ENCODE results near the gene EMD. TPM values are rescaled to one million over a fixed set of nuclear protein-coding genes. Genes with fewer than 3 reads are reported as not detected.

EMD gene
- total and polyA plus RNA-seq, 2 of the 13 experiments (the other 11 are each of a cell fraction or from before 2014, with no cell fraction given) = 14.5 to 14.9 TPM

GRCh38 chrX:154374313-154375155 is 4.6 kb upstream of the EMD start, which contains the start of gene FLNA (continued):
- TF ChIP-seq PTBP1 (IDR thresholded peaks at IDR 0.05; ENCODE audit: low read depth, low read length, poor library complexity, severe bottlenecking) = no peak
- no peak for TF ChIP-seq ZNF597 (CRISPR knock-in tag; IDR thresholded peaks at IDR 0.05)
- TF ChIP-seq ZSCAN22 (CRISPR knock-in tag; IDR thresholded peaks at IDR 0.05) = no peak
- TF ChIP-seq DRAP1 (CRISPR knock-in tag; IDR thresholded peaks at IDR 0.05) = no peak
- TF ChIP-seq SETDB1 (CRISPR knock-in tag; IDR thresholded peaks at IDR 0.05; ENCODE audit: borderline replicate concordance) = no peak
- TF ChIP-seq ZNF326 (CRISPR knock-in tag; IDR thresholded peaks at IDR 0.05; ENCODE audit: borderline replicate concordance) = no peak
- TF ChIP-seq ZNF510 (CRISPR knock-in tag; IDR thresholded peaks at IDR 0.05; ENCODE audit: low read depth) = no peak
- TF ChIP-seq ZNF547 (CRISPR knock-in tag; IDR thresholded peaks at IDR 0.05) = no peak
- TF ChIP-seq ZNF281 (CRISPR knock-in tag; IDR thresholded peaks at IDR 0.05; ENCODE audit: borderline replicate concordance) = no peak
- TF ChIP-seq ZNF34 (CRISPR knock-in tag; IDR thresholded peaks at IDR 0.05; ENCODE audit: borderline replicate concordance) = no peak
- no peak for TF ChIP-seq MBNL3 (CRISPR knock-in tag; conservative IDR thresholded peaks at IDR 0.05)
- TF ChIP-seq ZBTB20 (CRISPR knock-in tag; IDR thresholded peaks at IDR 0.05; ENCODE audit: borderline replicate concordance, low read depth) = no peak
- TF ChIP-seq FOXM1 (CRISPR knock-in tag; IDR thresholded peaks at IDR 0.05) = no peak
- TF ChIP-seq SIN3B (IDR thresholded peaks at IDR 0.05; ENCODE audit: low read length) = no peak
- no peak for TF ChIP-seq TOPORS (CRISPR knock-in tag; IDR thresholded peaks at IDR 0.05)
- no peak for TF ChIP-seq RFX3 (CRISPR knock-in tag; IDR thresholded peaks at IDR 0.05)
- no peak for TF ChIP-seq AFF4 (CRISPR knock-in tag; IDR thresholded peaks at IDR 0.05)
- TF ChIP-seq MTA3 (CRISPR knock-in tag; IDR thresholded peaks at IDR 0.05) = no peak
- TF ChIP-seq PATZ1 (CRISPR knock-in tag; IDR thresholded peaks at IDR 0.05) = 0 out of 2 replicates have a peak, but pooled peaks have one; percentile 30
- TF ChIP-seq ZSCAN9 (CRISPR knock-in tag; IDR thresholded peaks at IDR 0.05; ENCODE audit: borderline replicate concordance) = no peak
